ENCODE results near the gene DLGAP3. TPM values are rescaled to one million over a fixed set of nuclear protein-coding genes. Genes with fewer than 3 reads are reported as not detected.
A peak's percentile ranks its signal among the peaks of the same experiment; 100 is the strongest.
"Not testable (repeated sequence)": the region's sequence is repeated elsewhere in the genome, so short reads cannot be mapped to it uniquely, and the experiment has no call there.

DLGAP3 gene
- total RNA-seq, 1 donor from 2014 or later = 0.10 TPM

DNA sequence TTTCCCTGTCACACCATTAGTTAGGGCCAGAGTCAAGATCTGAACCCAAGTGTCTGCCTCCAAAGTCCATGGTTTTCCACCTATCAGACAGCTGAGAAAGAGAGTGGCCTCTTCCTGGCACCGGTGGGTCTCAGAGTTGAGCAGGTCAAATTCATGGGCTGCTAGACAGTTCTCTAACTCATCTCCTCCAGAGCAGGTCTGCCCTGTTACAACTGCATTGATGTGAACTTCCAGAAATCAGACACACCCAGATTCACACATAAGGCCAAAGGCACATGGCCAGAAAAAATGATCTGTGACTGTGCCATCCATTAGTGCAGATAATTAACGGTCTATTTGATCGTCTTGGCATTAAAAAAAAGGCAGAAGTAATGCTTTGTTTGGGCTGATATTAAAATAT, 87.4 kb downstream of the DLGAP3 start:
- DNase-seq (ENCODE audit: low spot score) = no peak
- no peak for ATAC-seq

DNA sequence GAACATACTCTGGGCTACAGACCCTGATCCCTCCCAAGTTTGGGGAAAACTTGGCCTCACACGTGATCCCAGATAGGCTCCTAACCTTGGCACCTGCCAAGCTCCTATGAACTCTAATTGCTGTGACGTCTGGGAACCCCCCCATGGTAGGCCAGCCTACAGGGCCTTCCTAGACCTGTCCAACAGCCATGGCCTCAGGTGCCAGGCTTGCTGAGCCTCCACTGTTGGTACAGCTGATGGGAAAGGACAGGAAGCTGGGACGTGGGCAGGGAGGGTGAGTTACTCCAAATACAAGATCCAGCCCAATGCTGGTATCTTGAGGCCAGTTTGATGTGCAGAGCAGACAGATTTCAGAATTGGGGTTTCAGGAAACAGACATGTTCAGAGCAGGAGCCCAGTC, 89.0 kb downstream of the DLGAP3 start:
- ATAC-seq = no peak
- peak; percentile 27 for DNase-seq (ENCODE audit: low spot score)

DNA sequence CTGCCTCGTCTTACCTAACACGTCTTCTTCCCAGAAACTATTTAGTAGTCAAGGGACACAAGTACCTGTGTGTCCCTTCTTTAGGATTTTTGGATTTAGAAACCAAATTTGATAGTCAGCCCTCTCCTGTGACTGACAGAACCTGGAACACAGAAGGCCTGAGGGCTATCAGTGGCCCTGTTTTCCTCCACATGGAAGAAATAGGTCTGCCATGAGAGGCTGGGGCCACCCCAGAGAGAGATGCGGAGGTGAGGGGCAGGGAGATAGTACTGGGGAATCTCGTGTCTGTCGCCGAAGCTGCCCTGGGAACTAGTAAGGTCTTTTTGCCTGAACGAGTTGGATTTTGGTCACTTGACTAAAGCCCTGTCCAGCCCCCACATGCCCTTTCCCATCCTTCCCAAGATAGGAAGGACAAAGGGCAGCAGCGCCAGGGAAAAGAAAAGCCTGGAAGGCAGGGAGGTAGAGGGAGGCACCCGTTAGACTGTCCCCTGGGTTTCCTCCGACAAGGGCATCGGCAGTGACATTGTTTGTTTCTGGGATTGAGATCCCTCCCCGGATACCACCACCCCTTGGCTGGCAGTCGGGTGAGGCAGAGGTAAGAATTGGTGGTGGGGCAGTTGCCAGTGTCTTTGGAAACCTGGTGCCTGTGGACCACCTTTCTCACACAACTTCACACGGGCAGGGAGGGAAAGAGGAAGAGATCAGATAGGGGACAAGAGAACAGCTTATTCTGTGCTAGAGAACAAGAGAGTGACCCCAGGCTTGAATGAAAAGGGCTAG, 89.7 kb downstream of the DLGAP3 start:
- ATAC-seq = no peak
- DNase-seq (ENCODE audit: low spot score) = peak; percentile 38

DNA sequence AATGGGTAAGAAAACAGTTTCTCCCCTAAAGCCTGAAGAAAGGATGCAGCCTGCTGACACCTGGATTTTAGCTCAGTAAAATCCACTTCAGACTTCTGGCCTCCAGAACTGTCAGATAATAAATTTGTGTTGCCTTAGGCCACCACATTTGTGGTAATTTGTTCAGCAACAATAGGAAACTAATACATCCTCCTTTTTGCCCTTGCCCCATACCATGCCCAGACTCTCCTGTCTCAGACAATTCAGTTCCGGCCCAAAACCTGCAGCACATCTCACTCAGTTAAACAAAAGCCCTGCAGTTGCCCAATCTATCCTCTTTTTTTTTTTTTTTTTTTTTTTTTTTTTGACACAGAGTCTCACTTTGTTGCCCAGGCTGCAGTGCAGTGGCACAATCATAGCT, 95.7 kb downstream of the DLGAP3 start:
- no peak for ATAC-seq
- DNase-seq (ENCODE audit: low spot score) = no peak

DNA sequence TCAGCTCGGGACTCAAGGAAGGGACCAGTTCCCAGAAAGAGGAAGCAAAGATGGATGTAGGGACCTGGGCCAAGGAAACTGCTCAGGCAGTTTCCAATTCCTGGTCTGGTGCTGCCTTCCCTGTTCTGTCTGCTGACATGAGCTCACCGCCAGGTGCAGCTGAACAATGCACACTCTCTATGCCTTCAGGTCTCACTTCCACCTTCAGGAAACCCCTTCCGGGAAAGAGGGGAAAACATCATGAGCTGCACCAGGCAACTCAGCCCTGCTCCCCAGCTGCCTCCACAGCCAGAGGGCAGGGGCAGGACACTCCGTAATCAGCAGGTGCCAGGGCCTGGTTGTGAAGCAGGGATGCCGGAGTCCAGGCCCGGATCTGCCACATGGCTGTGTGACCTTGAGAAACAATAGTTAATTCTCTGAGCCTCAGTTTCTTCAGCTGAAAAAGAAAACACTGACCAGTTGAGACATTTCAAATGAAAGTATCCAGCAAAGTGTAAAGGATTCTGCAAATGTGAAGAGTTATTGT, 97.7 kb downstream of the DLGAP3 start:
- DNase-seq (ENCODE audit: low spot score) (peak; percentile 28), ATAC-seq (no peak)

DNA sequence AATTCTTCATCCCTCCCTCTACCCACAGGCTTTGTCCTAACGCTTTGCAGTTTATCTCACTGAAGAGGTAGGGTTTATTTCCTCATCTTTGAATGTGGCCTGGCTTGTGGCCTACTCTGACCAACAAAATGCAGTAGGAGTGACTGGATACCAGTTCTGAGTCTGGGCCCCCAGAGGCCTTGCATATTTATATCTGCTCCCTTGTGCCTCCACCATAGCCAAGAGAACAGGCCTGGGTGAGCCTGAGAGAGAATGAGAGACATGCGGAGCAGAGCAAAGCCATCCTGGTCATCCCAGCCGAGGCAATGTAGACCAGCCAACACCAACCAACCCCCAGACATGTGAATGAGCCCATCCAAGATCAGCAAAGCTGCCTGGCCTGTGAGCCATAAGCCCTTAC, 100.2 kb downstream of the DLGAP3 start:
- peak; percentile 32 for DNase-seq (ENCODE audit: low spot score)
- no peak for ATAC-seq

DNA sequence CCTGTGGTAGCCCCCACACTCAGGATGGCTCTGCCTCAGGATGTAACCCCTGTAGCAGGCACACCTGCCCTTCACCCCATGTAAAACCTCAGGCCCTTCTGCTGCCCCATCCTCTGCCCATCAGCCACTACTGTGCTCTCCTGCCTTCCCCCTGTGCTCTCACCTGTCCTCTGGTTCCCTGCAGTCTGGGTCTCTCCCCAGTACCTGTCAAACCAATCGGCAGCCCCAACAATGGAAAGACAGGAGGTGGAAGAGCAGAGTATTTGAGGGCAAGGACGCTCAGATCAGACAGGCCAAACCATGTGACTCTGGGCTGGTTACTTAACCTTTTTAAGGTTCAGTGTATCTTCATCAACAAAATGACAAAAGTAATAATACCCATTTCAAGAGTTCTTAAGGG, 100.8 kb downstream of the DLGAP3 start:
- peak; percentile 32 for DNase-seq (ENCODE audit: low spot score)
- no peak for ATAC-seq

DNA sequence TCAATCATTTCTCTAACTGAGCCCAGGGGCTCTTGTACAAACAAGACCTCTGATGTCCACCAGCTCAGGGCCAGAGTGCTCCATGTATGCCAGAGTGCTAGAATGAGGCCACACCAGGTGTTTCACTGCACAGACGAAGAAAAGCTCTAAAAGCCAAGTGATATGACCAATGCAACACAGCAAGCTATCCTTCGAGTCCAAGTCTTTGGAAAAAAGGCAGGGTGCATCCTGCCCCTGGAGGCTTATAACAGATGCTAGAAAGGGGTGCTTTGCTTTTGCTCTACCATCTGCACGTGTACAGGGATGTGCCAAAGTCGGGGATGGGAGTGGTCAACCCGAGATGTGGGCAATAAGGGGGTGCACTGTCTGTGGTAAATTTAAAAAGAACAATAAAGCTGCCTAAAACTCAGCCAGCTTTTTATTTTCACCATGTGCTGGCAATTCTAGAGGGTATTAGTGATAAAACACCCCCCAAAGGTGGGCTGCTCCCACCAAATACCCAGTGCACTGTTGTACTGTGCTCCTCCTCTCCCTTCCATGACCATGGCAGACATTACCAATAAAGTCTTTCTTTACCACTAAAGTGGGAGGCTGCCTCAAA, 102.0 kb downstream of the DLGAP3 start:
- ATAC-seq = no peak
- peak; percentile 15 for DNase-seq (ENCODE audit: low spot score)

DNA sequence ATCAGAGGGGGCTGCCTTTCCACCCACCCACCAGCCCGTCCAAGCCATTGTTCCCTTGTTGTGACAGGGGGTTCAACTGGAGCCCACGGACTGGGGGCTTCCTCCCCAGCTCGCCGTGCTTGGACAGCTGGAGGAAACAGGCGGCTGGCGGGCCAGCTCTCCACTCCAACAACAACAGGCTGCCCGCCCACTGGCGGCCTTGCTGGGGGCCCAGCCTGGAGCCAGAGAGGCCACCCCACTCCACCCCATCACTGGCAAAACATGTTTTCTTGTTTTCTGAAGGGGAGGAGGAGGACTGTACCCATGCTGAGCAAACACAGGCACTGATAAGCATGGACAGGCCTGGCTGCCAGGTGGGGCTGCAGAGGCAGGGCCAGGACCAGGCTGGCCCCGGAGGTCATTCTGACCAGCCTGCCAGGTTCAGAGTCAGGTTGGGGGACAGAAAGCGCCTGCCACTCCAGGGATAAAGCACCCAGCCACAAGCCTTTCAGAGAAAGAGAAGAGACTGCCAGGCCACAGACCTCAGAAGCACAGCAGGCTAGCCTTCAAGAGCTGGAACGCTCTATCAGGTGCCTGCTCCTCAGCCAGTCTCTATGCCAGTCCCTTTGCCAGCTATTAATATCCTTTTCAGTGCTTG, 103.9 kb downstream of the DLGAP3 start:
- peak; percentile 97 for ATAC-seq
- peak; percentile 82 for DNase-seq (ENCODE audit: low spot score)

DNA sequence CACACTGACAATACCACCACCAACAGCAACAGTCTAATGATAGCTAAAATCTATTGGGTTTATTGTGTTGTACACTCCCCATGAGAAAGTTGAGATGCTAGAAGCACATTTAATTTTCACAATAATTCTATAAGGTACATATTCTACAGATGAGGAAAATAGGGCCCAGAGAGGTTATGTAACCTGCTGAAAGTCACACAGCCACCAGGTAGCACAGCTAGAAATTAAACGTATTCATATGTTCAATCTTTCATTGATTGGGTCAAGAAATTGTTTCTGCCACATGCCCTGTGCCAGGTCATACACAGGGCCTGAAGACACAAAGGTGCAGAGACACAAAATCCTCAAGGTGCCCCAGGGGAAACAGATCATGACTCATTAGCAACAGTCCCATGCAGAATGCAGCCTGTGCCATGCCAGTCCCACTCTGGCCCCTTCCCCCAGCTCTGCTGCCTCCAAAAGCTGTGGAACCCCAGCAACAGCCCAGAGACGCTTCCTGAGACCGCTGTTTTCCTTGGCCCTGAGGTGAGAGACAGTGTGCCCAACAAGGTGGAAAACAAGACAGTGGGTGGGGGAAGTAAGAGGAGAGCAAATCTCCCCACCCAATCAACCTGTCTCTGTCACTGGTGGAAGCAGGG, 104.5 kb downstream of the DLGAP3 start:
- DNase-seq (ENCODE audit: low spot score) = no peak
- peak; percentile 3 for ATAC-seq

DNA sequence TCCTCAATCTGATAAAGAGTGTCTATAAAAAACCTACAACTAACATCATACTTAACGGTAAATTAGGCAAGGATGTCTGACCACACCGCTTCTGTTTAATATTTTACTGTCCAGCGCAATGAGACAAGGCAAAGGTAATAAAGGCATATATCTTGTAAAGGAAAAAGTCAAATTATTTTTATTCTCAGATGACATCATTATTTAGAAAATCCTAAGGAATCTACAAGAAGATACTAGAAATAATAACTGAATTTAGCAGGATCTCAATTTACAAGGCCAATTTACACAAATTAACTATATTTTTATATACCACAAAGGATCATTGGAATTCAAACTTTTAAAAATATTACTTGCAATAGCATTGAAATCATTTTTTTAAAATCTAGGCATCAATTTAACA, 107.2 kb downstream of the DLGAP3 start:
- no peak for DNase-seq (ENCODE audit: low spot score)
- ATAC-seq = no peak

DNA sequence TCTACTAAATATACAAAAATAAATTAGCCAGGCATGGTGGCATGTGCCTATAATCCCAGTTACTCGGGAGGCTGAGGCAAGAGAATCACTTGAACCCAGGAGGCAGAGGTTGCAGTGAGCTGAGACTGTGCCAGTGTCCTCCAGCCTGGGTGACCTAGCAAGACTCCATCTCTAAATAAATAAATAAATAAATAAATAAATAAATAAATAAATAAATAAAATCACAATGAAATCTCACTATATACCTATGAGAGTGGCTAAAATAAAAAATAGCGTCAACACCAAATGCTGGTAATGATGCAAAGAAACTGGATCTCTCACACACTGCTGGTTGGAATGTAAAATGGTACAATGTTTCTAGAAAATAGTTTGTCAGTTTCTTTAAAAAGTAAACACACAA, 110.6 kb downstream of the DLGAP3 start:
- not testable (repeated sequence) for ATAC-seq; DNase-seq (ENCODE audit: low spot score)

DNA sequence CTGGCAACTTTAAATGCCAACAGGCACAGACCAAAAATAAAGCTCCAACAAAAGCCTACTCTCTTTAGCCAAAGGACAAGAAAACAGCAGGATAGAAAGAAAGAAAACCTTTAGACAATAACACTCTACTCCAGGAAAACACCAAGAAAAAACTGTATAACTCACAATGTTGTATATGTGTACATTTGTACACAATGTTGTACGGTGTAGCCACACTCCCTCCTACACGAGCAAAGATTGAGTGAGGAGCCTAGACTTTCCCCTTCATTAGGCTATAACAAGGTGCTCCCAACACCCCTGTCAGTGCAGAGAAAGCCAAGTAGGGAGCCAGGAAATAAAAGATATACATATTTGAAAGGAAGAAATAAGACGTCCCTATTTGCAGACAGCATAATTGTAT, 112.7 kb downstream of the DLGAP3 start:
- ATAC-seq (no peak), DNase-seq (ENCODE audit: low spot score) (no peak)

DNA sequence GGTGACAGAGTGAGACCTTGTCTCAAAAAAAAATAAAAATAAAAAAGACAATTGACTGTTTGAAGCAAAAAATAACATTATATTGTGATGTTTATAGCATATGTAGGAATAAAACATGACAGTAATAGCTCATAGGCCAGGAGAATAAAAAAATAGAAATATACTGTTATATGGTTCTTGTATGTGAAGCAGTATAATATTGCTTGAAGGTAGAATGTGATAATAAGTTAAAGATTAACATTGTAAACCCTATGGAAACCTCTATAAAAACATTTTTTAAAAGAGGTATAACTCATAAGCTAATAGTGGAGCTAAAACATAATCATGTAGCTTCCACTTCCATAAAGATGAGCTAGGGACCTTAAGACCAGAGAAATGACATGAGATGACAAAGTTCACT, 113.1 kb downstream of the DLGAP3 start:
- DNase-seq (ENCODE audit: low spot score) (no peak), ATAC-seq (no peak)

Other genes with a start within 250 kb of the DLGAP3 start
- gene GJB5, start 174.6 kb downstream of the DLGAP3 start, total RNA-seq = not detected
- not detected for gene GJB4, start 169.9 kb downstream of the DLGAP3 start, total RNA-seq
- 0.08 TPM for gene GJB3, start 148.4 kb downstream of the DLGAP3 start, total RNA-seq
- gene GJA4, start 136.7 kb downstream of the DLGAP3 start, total RNA-seq = 12.5 TPM
- 32.0 TPM for gene SMIM12, start 69.9 kb downstream of the DLGAP3 start, total RNA-seq
- gene TMEM35B, start 55.7 kb upstream of the DLGAP3 start, total RNA-seq = 15.8 TPM
- gene ZMYM6, start 102.3 kb upstream of the DLGAP3 start, total RNA-seq = 7.2 TPM
- 4.1 TPM for gene ZMYM1, start 149.7 kb upstream of the DLGAP3 start, total RNA-seq

Measured in left lobe of liver (tissue), 2 donors.